Measurements from ENCODE around the gene ENOX1.

DNA sequence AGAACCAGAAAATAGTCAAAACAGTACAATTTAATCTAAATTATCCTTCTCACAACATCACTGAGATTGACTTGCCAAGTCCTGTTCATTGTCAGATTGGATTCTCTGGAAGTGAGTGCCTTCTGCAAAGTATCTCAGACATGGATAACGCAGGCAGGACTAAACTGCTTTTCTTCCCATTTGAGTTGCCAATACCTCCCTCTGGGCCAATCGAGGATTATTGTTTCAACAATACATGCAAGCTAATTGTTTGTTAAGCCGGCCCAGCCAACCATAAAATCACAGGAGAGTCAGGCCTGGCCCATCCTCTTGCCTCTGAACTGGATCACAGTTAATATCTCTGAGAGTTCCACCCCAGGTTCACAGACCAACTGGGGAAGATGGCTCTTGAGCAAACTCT, 240.0 kb downstream of the ENOX1 start:
- no peak for TF ChIP-seq NFRKB (IDR thresholded peaks at IDR 0.05)
- TF ChIP-seq SP1 (IDR thresholded peaks at IDR 0.05): no peak
- no peak for TF ChIP-seq ARNT (IDR thresholded peaks at IDR 0.05)
- no peak for TF ChIP-seq FOXM1 (IDR thresholded peaks at IDR 0.05; ENCODE audit: borderline replicate concordance)
